PFSK-1 (cell line): Measurements from ENCODE around the gene RNF175.

Experiments
- REST ChIP-seq, 2 experiments: IDR thresholded peaks; 2 replicates each; pipeline versions ENCODE4 v1.6.1 to v1.8.0; 2011 to 2012; ENCODE audit warnings: low read depth in 2 of 2, low read length in 2 of 2, control low read depth in 1 of 2, inconsistent platforms in 1 of 2, mild to moderate bottlenecking in 1 of 2, moderate library complexity in 1 of 2; ENCODE audit not compliant: insufficient read depth in 1 of 2
- SIN3A ChIP-seq: IDR thresholded peaks from 2 replicates; pipeline ENCODE4 v1.6.1; 2012; ENCODE audit warnings: mild to moderate bottlenecking, low read length, moderate library complexity, borderline replicate concordance; ENCODE audit not compliant: insufficient read depth

- TF ChIP-seq REST (IDR thresholded peaks at IDR 0.05; ENCODE audit: insufficient read depth in 1 of 2, low read depth in 2 of 2, low read length in 2 of 2) (no peak), SIN3A (no peak)
Measured at GRCh38 chr4:153684182-153684970, 75.4 kb downstream of the RNF175 start, which contains the start of gene TLR2.
